NCI-H187 treated with DMSO at 0.1 percent for 48 hours (cell line): ENCODE results near the gene SEC22A.

ENCODE experiments used
- DNase-seq: peaks from one replicate; lab custom pipeline; 2025; lab: John Stamatoyannopoulos, UW

Gene SEC22A

GRCh38 chr3:123287962-123288302 lies 86.2 kb downstream of the SEC22A start:
- DNase-seq: no peak

- DNase-seq: no peak
These were observed 87.8 kb downstream of the SEC22A start for GRCh38 chr3:123289391-123290106.

DNA sequence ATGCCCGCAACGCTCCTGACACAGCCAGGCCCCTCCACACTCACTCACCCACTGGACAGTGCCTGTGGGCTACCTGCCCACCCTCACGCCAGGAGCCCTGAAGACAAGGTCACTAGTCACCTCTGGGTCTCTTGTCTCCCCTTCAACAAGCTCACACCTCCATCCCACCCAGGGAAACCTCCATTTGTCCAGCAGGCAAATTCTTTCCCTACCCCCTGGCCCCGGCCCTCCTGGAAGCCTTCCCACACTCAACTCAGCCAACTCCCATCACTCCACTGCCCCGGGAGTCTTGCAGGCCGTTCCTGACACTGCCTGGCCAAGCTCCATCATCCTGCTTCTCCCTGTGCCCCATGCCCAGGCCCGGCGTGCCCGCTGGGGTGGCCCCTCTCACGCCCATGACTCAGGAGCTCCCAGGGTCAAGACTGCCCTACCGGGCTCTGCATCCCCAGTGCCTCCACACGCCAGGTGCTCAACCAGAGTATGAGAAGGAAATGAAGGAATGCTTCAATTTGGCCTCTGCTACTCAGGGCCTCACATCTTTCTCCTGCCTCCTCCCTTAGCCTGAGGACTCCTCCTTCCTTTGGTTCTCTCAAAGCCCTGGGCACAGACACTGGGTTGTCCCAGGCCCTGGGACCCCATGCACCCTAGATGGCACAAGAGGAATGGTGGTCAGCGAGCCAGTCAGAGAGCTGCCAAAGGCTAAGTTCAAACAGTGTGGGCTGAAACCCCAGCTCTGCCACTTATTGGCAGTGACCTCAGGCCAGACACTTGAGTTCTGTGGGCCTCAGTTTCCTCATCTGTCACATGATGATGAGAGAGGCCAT lies 88.6 kb downstream of the SEC22A start:
- DNase-seq: no peak

- no peak for DNase-seq
These were observed 89.2 kb downstream of the SEC22A start for GRCh38 chr3:123290962-123291361.

- DNase-seq: no peak
These were observed 89.7 kb downstream of the SEC22A start for GRCh38 chr3:123291404-123291803.

DNA sequence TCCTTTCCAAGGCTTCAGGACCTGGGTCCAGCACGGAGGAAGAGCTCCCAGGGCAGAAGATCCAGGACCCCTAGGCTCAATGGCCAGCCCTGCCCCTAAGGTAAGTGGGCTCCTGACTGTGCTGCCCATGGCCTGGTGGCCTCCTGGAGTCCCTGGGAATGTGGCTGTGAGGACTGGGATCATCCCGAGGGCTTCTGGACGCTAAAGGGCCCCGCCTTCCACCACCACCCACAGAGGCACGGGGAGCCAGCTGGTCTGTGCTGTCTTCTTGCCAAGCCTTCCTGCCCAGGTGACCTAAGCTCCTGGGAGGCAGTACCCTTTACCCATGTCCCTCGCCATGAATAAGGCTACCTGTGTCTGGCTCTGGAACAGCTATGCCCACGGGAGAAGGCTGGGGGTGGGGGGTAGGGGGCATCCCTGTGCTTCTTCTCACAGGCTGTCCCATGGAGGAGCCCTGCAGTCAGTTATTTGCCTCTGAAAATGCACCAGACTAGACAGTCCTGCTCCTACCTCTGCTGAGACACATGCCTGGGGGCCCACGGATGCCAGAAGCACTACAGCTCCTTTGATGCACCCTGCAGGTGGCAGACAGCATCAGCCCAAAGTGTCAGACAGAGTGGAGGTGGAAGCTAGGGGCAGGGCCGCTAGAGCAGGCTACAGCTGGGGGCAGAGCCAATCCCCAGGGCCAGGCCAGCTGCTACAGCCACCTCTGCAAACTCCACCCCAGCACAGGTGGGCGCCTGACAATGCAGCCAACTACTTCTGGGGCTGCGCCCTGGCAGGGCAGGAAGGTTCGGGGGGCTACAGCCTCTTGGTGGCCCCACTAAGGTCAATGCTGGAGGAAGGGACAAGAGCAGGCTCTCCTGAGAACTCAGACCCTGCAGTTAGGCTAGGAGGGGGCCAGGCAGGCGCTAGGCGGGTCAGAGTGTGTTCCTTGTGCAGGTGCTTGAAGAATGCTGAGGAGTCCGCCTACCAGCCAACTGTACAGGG lies 90.9 kb downstream of the SEC22A start:
- no peak for DNase-seq

DNA sequence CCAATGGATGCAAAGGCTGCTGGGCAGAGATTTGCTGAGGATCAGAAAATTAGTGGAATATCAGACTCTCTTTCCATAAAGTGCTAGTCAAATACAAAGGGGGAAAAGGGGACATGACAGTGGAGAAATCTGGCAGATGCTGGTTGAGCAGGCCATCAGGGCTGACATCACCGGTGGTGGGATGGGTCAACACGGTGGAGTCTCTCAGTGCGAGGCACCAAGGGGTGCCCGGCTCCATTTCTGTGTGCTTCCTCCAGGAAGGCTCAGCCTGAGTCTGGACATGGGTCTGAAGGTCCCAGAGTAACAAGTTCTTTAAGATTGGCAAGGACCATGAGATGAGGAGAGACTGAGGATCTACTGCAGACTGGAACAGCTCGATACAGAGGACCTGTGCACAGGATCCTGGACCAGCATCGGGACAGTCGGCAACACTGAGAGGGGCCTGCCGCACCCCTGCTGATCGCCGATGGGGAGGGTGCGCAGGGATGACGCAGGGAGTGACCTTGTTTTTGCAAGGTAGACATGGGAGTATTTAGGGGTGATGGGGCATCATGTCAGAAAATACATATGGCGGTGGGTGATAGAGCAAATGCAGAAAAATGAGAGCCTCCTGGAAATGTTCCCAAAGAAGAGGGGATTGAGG lies 92.7 kb downstream of the SEC22A start:
- DNase-seq: no peak

DNA sequence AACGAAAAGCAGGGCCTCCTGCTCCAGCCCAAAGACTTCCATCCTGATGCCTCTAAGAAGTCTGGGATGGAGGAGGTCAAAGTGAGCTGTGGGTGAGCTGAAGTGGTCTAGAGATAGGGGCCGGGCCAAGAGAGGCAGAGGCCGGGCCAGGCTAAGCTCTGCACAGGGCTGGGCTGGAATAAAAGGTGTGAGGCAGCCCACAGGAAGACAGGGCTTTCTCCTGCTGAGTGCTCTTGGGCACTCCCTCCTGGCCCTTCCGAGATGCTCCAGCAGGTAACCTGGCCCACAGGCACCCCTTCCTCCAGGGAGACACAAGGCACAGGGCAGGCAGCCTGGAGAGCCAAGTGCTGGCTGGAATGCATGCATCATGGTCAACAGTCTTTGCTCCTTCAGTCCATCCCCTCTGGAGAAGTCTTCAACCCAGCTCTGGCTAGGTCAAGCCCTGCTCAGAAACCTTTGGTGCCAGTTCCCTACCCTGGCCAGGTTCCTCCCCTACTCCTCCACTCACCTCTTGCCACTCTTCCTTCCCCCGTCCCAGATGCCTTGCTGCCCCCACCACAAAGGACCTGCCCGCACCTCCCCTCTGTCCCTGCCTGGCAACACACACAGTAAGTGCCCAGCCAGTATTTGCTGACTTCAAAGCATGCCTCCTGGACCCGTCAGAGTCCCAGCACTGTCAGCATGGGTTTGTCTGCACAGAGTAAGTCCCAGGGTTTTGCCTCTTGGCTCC lies 93.6 kb downstream of the SEC22A start:
- DNase-seq: no peak

DNA sequence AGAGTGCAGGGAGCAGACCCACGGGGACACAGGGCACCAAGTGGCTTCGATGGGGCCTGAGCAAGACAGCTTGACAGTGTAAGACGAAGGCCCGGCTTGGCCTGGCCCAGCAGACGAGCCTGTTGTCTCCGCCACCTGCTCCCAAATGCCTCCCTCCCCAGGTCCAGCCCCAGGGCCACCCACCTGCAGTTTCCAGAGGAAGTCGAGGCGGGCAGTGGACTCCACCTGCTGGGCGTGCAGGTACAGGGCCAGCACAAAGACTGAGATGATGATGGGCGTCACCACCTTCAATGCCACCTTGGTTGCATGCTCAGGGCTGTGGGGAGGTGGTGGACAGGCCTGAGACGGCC lies 94.1 kb downstream of the SEC22A start:
- no peak for DNase-seq

DNA sequence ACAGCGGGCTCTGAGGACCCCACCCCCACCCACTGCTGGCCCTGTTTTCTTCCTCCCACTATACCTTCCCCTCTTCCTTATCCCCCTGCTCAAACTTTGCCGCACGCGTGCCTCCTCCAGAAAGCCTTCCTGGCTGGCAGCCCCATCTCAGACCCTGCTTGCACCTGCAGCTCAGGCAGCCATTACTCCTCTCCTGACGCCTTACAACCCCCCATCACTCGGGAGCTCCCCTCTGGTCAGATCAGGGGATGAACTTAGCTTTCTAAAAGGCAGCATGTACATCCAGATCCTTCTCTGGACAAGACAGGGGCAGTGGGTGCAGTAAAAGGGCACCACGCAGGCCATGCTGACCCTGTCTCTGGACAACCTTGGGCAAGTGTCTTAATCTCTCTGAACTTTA lies 94.5 kb downstream of the SEC22A start:
- DNase-seq: no peak

DNA sequence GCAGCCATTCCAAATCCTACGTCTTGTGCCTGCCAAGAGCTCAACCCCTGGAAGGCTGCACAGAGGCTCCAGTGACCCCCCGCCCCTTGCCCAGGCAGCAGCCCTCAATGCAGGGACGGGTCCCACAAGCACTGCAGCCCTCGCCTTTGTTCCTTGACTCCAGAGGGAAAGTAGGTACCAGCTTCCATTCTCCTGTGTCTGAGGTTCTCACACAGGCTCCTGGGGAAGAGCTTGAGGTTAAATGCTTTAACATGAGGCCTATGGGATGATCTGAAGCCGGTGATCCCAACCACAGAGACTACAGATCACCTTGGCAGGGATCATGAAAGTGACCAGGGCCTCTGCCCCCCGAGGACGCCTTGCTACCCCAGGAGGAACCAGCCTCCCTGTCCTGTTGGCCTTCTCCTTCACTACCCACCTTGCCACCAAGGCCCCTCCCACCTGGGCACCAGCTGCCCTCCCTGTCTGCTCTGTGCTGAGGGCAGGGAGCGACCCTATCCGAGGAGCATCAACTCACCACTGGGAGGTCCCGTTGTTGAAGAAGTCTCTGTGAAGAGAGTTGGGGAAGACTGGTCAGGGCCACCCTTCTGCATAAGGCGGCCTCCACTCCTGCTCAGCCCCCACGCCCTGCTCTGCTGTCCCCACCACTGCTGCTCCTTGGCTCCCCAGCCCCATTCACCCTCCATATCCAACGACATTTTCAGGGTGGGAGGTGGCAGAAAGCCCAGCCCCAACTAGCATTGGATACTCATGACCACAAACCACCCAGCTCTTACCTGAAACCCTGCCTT lies 95.3 kb downstream of the SEC22A start:
- DNase-seq: no peak

GRCh38 chr3:123297627-123297899 lies 95.8 kb downstream of the SEC22A start:
- no peak for DNase-seq

- DNase-seq: no peak
These were observed 97.2 kb downstream of the SEC22A start for GRCh38 chr3:123298903-123299302.

DNA sequence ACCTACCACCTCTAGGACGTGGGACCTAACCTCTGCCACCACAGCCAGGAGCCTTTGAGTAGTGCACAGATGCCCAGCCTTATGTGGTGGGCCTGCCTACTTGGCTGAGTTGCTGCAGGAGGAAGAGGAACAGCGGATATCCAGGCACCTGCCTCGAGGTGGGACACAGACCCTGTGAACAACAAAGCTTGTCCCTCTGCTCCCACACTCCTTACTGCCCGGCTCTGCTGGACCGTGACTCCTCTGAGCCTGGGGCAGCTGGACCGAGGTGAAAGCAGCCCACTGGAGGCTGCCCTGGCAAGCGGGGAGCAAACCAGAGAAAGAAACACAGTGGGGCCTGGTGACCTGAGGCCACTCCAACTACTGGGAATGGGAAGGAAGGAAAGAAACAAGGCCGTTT lies 97.8 kb downstream of the SEC22A start:
- DNase-seq: no peak

DNA sequence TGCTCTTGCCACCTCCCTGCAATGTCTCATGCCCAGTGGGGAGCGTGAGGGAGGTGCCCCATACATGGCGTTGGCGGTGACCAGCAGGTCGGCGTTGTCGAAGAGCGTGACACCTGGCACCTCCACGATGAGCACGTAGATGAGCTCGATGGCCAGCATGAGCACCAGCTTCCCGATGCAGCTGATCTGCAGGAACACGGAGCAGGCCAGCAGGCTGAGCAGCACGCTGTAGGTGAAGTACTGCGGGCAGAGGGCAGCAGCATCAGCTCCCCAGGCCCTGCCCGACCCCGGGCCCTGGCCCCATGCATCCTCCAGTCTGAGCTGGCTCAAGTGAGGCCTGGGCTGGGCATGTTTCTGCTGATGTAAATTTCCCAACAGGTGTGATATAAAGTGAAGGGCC lies 98.3 kb downstream of the SEC22A start:
- DNase-seq: no peak

GRCh38 chr3:123300583-123300982 lies 98.8 kb downstream of the SEC22A start:
- no peak for DNase-seq

- DNase-seq: no peak
These were observed 99.8 kb downstream of the SEC22A start for GRCh38 chr3:123301331-123302184.

DNA sequence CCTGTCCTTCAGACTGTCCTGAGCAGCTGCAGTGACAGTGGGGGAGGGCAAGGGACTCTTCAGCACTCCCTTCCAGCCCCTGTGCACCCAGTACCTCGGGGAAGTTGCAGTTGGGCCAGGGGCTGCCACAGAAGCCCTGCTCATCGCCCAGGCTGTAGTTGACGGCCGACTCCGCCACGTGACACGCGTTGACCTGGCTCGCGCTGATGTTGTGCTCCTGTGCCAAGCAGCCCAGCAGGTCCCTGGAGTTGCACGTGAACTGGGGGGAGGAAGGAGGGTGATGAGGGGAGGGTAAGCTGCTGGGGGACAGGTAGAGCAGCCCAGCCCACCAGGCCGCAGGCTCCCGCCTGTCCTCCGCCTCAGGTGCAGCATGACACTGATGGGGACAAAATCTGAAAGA lies 101.2 kb downstream of the SEC22A start:
- no peak for DNase-seq

DNA sequence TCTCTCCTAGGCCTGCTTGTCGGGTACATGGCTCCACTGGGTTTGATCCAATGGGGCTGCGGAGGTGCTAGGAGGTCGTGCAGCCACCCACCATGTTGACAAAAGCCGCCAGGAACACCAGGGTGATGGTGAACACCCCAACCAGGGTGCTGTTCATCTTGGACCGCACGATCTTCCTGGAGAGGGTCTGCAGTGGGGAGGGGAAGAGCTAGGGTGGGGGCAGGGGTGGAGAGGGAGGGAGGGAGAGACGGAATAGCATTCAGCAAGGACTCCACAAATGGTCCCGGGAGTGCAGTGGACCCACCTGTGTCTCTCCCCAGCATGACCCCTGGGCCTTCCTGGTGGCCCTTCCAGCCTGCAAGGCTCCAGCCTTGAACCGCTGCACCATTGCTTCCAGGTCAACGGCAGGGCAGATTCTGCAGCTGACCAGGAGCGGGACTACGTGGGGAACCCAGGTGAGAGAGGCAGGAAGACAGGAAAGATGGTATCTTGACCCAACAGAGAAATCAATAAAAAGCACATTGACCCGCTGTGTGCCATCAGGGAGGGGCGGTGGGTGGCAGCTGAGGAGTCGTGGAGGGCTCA lies 102.3 kb downstream of the SEC22A start:
- no peak for DNase-seq
